Right renal cortex interstitium (tissue), 3 donors: Measurements from ENCODE around the gene PSMB7. TPM values are rescaled to one million over a fixed set of nuclear protein-coding genes. Genes with fewer than 3 reads are reported as not detected.
A peak's percentile ranks its signal among the peaks of the same experiment; 100 is the strongest.

Experiments used
- DNase-seq, 3 donors: peaks; one replicate each; pipeline ENCODE4 v3.0.0-alpha.2; 2013; ENCODE audit warnings: low read depth in 3 of 3, low spot score in 2 of 3
- polyA plus RNA-seq, 3 donors: library from polyadenylated mRNA; unstranded; fragments of 120-200 nt; gene quantifications; one replicate each; pipeline ENCODE4 v1.2.1, GENCODE V29; 2013; ENCODE audit not compliant: insufficient read length in 3 of 3

PSMB7 gene
- polyA plus RNA-seq, 3 donors: 233 to 239 (median 236) TPM

DNA sequence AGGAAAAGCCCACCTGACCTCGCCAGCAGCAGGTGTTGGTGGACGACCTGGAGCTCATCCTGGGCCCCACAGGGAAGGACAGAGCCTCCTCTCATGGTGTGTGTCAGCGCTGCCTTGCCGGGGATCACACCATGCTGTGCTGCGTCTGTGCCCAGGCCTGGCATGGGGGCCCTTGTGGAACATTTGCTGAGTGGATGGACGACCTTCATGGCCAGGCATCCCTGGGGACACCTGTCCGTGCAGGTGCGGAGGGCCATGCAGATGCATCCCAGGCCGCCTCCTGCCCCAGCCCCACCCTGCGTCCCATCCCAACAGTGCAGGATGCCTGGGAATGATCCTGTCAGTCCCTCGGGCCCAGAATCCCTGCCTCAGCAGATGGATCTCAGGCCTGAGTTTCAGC is 83.7 kb downstream of the PSMB7 start:
- no peak for DNase-seq

DNA sequence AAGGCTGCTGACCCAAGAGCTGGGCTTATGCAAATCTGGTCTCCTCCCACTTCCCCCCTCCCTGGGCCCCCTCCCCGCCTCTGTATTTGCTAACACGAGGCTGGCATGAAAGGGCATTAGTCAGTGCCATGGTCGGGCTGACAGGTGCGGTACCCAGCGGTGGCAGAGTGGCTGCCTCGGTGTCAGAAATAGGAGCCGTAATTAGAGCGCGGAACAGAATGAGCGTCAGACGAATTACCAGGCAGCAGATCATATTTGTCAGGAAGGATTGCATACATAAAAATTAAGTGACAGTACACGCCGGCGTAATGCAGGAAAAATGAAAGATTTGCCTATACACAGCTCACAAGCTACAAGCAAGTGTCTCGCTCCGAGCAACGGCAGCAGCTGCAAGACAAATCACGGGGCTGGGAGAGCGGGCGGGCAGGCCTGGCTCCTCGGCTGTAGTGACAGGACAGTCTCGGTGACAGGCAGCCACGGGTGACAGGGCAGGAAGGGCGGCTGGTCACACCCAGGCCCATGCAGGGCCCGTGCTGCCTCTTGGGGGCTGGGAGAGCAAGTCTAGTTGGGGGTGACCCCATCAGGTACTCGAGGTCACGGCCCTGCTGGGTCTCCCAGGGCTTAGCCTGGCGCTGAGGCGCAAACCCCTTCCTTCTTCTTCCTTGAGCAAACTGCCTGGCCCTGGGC is 85.1 kb downstream of the PSMB7 start:
- no peak for DNase-seq

GRCh38 chr9:124329206-124329792 is 85.9 kb downstream of the PSMB7 start:
- no peak for DNase-seq

- DNase-seq: no peak
Observed at GRCh38 chr9:124328285-124328684, 87.0 kb downstream of the PSMB7 start.

DNA sequence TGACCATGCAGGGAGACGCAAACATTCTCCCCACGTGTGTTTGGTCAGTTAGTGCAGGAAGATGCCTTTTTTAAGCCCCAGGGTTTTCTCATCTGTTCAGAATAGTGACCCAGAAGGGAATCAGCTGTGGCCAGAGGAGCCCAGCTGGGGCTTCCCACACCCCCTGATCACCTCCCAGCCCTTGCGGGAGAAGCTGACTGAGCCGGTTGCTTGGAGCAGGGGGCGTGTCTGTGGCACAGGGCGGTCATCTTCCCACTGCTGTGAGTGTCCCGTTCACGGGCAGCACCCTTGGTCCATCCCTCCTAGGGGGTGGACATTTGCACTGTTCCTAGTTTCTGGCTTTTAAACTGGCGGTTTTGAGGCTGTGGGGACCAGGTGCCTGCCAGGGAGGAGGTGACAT is 87.8 kb downstream of the PSMB7 start:
- DNase-seq: no peak

DNA sequence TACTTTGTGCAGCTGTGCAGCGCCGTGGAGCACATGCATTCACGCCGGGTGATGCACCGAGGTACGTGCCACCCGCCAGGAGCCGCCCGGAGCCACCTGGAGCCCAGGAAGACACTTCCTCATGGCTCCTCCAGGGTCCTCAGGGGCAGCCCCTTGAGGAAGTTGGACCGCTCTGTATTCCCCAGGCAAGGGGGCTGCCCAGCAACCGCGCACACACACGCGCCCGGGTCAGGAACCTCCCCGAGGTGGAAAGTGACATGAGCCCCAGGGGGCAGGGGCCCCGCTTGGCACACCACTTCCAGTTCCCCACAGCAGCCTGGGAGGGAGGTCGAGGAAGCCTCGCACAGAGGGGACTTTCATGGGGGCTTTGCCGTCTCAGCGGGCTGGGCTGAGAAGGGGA is 88.9 kb downstream of the PSMB7 start:
- DNase-seq: no peak

GRCh38 chr9:124325816-124326215 is 89.4 kb downstream of the PSMB7 start:
- DNase-seq: no peak

- DNase-seq: no peak
Observed at GRCh38 chr9:124323904-124324303, 91.3 kb downstream of the PSMB7 start.

GRCh38 chr9:124322618-124323432 is 92.4 kb downstream of the PSMB7 start:
- DNase-seq: no peak

GRCh38 chr9:124321935-124322334 is 93.3 kb downstream of the PSMB7 start:
- DNase-seq: no peak

GRCh38 chr9:124321416-124321815 is 93.8 kb downstream of the PSMB7 start:
- no peak for DNase-seq

DNA sequence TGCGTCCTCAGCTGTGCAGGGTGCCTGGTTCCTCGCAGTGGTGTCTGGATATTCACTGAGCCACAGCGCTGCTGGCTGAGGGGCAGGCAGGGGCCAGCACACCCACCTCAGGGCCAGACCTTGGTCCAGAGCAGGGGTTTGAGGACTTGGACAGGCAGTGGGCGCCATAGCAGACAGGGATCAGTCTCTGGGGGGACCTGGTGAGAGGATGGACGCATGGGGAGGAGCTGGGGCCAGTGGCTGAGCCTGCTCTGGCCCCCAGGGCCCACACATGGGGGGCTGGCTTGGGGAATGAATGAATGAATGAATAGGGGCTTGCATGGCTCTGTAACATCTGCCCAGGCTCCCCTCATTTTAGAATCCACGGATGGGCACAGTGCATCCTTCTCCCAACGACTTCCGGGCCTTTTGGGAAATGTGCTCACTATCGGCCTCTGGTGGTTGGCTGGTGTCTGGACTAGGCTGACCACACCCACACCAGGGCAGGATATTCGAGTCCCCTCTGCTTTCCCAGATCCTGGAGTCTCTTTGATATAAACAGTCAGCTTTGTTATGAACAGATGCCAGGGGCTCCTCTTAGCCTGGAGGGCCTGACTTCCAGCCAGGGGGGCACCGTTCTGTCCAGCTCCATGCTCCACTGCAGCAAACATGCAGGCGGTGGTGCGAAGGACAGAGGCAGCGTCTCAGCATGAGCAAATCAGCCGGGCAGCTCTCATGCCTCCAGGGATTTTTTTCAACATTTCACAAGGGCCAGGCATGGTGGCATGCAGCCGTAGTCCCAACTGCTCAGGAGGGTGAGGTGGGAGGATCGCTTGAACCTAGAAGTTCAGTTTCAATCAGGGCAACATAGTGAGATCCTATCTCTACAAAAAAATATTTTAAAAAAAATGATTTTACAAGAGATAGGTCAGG is 94.9 kb downstream of the PSMB7 start:
- peak in 1 of 3 donors; percentile 40 for DNase-seq

DNA sequence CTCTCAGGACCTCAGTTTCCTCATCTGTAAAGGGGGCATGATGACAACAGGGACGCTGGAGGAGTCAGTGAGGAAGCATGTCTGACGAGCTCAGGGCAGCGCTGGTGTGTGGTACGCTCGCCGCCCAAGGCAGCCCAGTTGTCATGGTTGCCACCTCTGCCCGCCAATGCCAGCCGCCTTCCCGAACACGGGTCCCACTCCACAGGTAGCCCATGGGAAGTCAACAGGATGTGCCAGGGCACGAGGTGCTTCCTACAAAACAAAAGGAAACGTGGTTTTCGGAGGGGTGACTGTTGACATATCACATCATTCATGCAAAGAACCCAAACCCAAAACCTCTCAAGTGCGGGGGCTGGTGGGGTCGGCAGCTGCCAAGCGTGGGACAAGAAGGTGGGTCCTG is 99.4 kb downstream of the PSMB7 start:
- no peak for DNase-seq

DNA sequence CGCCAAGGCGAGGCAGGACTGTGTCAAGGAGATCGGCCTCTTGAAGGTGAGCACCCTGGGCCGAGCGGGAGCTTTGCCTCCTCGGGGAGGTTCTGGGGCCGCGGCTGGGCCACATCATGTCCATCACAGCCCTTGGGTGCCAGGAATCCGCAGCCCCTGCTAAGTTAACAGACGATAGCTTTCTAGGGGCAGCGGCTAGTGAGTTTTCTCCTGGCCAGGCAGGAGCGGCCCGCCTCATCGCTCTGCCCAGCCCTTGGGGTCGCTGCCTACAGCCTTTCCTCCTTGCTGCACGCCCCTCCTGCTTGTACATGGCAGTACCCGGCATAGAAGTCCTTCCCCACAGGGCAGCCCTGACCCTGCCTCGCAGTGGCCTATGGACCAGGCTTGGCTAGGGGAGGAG is 101.3 kb downstream of the PSMB7 start:
- DNase-seq: no peak

GRCh38 chr9:124312290-124313265 is 102.7 kb downstream of the PSMB7 start:
- DNase-seq: no peak

DNA sequence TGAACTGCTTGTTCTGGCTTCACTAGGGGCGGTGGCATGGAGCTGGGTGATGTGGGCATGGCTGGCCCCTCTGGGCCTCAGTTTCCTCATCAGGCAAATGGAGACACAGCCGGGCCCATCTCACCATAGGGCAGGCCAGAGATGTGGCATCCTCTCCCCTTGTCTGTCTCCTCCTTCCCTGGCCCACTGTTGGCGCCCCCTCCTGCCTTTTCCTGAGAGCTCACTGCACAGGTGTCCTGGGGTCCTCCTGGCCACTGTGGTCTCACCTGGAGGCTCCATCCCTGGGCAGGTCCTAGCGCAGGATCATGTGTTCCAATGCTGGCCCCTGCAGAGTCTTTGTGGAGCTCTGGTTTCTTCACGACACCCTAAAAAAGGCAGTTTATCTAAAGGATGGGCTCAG is 104.0 kb downstream of the PSMB7 start:
- no peak for DNase-seq

GRCh38 chr9:124309667-124310084 is 105.6 kb downstream of the PSMB7 start:
- no peak for DNase-seq

DNA sequence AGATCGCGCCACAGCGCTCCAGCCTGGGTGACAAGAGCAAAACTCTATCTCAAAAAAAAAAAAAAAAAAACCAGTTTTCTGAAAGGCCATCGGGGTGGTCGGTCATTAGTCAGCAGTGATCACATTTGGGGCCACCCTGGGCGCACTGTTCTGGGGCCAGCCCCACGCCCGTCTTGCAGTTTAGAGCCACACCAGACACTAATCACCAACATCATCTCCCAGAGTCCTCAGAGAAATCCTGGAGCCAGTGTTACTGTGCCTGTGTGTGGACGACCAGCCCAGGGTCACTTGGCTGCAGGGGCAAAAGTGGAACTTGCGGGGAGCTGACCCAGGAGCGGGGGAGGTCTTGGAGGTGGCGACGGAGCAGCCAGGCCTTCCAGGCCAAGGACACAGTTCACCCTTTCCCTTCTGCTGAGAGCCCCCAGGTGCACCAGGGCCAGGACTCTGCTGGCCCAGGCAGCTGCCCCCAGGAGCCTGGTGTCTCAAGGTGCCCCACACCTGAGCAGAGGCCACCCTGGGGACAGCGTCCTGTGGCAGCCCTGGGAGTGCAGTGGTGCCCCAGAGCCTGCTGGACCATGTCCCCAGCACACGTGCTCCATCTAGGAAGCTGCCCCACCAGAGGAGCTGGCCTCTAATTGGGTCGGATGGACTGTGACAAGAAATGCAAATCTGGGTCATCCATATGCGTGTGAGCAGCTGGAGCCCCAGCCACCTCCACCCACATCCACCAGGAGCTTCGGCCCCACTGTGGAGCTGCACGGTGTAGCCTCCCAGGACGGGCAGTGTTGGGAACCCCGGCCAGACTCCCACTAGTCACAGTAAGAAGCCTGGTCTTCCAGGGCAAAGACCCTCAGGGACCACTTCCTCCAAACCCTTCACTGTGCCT is 106.4 kb downstream of the PSMB7 start:
- DNase-seq: no peak
